ENCODE results near the gene APOC3. TPM values are rescaled to one million over a fixed set of nuclear protein-coding genes. Genes with fewer than 3 reads are reported as not detected.

APOC3 gene
- total RNA-seq, 1 donor from 2014 or later = not detected

DNA sequence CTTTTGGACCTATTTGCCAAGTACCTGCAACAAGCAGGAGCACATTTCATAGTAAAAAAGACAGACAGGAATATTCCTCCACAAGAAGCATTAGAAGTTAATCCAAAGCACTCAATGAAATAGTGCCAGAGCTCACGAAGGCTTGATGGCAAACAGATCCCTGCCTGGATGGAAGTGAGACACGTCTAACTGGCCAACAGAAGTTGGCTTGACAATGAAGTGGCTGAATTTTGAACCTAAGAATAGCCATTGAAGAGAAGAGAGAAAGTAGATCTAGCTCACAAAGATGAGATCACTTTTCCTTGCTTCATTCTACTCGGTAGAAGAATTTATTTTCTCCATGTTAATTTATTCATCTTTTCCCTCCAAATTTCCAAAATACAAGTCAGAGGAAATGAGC is 38.4 kb downstream of the APOC3 start:
- Mint-ChIP-seq H3K27ac (no peak overlapping the region), H3K36me3 (peaks cover 43% of the 10 kb centered on the region)

DNA sequence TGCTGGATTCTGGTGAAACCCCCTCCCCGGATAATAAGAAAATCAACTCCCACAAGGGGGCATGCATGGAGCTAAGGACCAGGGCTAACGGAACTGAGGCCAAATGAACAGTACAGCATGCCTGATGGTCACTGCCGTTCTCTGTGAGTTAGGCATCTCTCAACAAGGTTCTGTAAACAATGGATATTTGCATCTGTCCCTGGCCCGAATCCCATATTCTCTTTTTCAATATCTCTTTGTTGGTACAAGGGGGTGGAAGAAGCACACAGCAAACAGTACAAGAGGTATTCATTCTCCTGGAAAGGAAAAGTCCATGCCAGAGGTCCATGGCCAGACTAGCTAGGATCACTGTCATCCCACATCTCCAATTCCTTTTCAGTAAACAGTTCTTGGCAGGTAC is 39.9 kb downstream of the APOC3 start:
- no peaks in the 10 kb centered on the region for H3K27me3 Mint-ChIP-seq (ENCODE audit: low read depth)
- TF ChIP-seq, protein P1, sequence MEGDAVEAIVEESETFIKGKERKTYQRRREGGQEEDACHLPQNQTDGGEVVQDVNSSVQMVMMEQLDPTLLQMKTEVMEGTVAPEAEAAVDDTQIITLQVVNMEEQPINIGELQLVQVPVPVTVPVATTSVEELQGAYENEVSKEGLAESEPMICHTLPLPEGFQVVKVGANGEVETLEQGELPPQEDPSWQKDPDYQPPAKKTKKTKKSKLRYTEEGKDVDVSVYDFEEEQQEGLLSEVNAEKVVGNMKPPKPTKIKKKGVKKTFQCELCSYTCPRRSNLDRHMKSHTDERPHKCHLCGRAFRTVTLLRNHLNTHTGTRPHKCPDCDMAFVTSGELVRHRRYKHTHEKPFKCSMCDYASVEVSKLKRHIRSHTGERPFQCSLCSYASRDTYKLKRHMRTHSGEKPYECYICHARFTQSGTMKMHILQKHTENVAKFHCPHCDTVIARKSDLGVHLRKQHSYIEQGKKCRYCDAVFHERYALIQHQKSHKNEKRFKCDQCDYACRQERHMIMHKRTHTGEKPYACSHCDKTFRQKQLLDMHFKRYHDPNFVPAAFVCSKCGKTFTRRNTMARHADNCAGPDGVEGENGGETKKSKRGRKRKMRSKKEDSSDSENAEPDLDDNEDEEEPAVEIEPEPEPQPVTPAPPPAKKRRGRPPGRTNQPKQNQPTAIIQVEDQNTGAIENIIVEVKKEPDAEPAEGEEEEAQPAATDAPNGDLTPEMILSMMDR (IDR thresholded peaks at IDR 0.05; ENCODE audit: unreplicated experiment) = no peak
- no peaks in the 10 kb centered on the region for H3K4me1 Mint-ChIP-seq
- H3K4me3 Mint-ChIP-seq = no peak overlapping the region
- H3K9me3 Mint-ChIP-seq = no peaks in the 10 kb centered on the region
- H3K27ac Mint-ChIP-seq = no peak overlapping the region
- peaks cover 37% of the 10 kb centered on the region for H3K36me3 Mint-ChIP-seq
- no peak for DNase-seq (ENCODE audit: low spot score in 2 of 2, unreplicated experiment in 2 of 2)

More for the DNA sequence above, 38.4 kb downstream of the APOC3 start:
- TF ChIP-seq, protein P1 (IDR thresholded peaks at IDR 0.05; ENCODE audit: unreplicated experiment) = no peak
- no peak for DNase-seq (ENCODE audit: low spot score in 2 of 2, unreplicated experiment in 2 of 2)
- Mint-ChIP-seq H3K9me3 (no peaks in the 10 kb centered on the region), H3K4me1 (no peaks in the 10 kb centered on the region), H3K4me3 (no peak overlapping the region), H3K27me3 (ENCODE audit: low read depth) (no peaks in the 10 kb centered on the region)

DNA sequence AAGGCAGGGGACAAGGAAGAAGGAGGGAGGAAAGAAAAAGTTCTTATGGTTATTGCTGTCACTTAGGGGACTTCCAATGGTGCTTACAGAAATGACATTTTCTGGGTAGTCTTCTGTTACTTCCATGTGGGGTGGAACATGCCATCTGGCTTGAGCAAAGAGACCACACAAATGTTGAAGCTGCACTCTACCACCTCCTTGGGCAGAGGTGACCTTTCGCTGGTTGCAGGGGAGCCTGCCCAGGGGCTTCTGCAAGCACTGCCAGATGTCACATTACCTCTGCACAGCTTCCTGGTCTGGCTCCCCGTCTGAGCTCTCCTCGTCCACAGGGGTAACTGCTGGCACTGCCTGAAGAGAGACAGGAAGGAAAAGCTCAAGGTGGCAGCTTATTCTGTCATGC is 40.3 kb downstream of the APOC3 start:
- Mint-ChIP-seq H3K4me1 (no peaks in the 10 kb centered on the region), H3K27me3 (ENCODE audit: low read depth) (no peaks in the 10 kb centered on the region), H3K27ac (no peak overlapping the region), H3K36me3 (peaks cover 36% of the 10 kb centered on the region), H3K4me3 (no peak overlapping the region), H3K9me3 (no peaks in the 10 kb centered on the region)
- TF ChIP-seq, protein P1 (IDR thresholded peaks at IDR 0.05; ENCODE audit: unreplicated experiment) = no peak
- DNase-seq (ENCODE audit: low spot score in 2 of 2, unreplicated experiment in 2 of 2) = no peak

DNA sequence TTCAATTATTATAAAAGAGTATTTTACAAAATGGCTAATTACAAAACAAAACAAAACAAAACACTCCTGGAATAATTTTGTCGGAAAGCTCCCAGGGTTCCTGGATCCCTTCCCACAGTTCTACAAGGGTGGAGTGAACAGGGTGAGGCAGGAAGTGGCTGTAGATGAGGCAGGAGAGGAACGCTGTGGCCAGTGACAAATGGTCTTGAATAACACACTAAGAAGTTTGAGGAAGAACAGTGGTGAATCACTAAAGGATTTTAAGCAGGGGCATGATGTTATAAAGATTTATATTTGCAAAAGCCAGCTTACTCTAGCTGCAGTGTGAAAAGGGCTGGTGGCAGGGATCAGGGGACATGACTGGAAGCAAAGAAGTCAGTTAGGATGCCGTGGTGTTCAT is 41.5 kb downstream of the APOC3 start:
- TF ChIP-seq, protein P1 (IDR thresholded peaks at IDR 0.05; ENCODE audit: unreplicated experiment) = no peak
- H3K4me3 Mint-ChIP-seq = no peak overlapping the region
- H3K4me1 Mint-ChIP-seq = no peaks in the 10 kb centered on the region
- H3K27ac Mint-ChIP-seq = no peak overlapping the region
- no peak for DNase-seq (ENCODE audit: low spot score in 2 of 2, unreplicated experiment in 2 of 2)
- peaks cover 32% of the 10 kb centered on the region for H3K36me3 Mint-ChIP-seq
- H3K9me3 Mint-ChIP-seq = no peaks in the 10 kb centered on the region
- no peaks in the 10 kb centered on the region for H3K27me3 Mint-ChIP-seq (ENCODE audit: low read depth)

DNA sequence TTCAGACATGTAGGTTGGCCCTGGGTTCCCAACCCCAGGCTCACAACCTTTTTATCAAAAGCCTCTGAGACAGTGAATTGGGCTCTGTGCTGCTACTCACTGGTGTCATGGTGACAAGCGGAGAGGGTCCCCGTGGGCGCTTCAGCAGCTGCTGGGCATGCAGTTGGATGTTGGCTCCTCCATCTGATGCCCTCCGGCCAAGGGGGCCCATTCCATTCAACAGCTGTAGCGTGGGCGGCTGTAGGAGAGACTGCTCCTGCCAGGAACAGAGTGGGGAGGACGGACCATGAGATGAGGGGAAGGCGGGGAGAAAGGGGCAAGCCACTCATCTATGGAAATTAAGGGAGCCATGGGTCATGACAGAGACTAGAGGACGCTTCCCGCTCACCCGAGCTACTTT is 43.7 kb downstream of the APOC3 start:
- H3K27me3 Mint-ChIP-seq (ENCODE audit: low read depth) = no peaks in the 10 kb centered on the region
- H3K9me3 Mint-ChIP-seq = no peaks in the 10 kb centered on the region
- no peak for DNase-seq (ENCODE audit: low spot score in 2 of 2, unreplicated experiment in 2 of 2)
- H3K4me3 Mint-ChIP-seq = no peak overlapping the region
- TF ChIP-seq, protein P1 (IDR thresholded peaks at IDR 0.05; ENCODE audit: unreplicated experiment) = no peak
- no peaks in the 10 kb centered on the region for H3K4me1 Mint-ChIP-seq
- no peak overlapping the region for H3K27ac Mint-ChIP-seq
- peaks cover 19% of the 10 kb centered on the region for H3K36me3 Mint-ChIP-seq

DNA sequence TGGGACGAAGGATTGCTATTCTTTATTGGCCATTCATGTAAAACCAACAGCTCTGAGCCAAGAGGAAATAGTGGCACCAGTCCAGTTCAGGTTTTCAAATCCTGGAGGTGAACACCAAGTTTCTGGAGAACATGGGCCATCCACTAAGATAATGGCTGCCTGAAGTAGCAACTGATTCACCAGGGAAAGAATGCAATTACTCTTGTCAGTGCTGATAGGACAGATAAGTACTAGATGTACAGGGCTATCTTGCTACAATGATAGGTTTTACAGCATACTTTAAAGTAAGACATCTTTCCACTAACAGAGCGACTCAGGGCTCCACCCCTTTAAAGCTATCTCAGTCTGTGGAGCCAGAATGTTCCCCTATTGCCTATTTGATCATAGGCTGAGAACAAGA is 44.5 kb downstream of the APOC3 start:
- Mint-ChIP-seq H3K27me3 (ENCODE audit: low read depth) (no peaks in the 10 kb centered on the region), H3K4me3 (no peak overlapping the region), H3K9me3 (no peaks in the 10 kb centered on the region), H3K36me3 (peaks cover 16% of the 10 kb centered on the region), H3K27ac (no peak overlapping the region), H3K4me1 (no peaks in the 10 kb centered on the region)
- DNase-seq (ENCODE audit: low spot score in 2 of 2, unreplicated experiment in 2 of 2) = no peak
- TF ChIP-seq, protein P1 (IDR thresholded peaks at IDR 0.05; ENCODE audit: unreplicated experiment) = no peak

Data from mesothelial cell of epicardium (in vitro differentiated cells).